NB4 (cell line): ENCODE results near the gene C14orf119.

Source experiments
- MYC ChIP-seq: IDR thresholded peaks from 2 replicates; pipeline ENCODE4 v1.6.1; 2011; ENCODE audit warnings: low read depth, low read length
- POLR2A ChIP-seq: IDR thresholded peaks from 2 replicates; pipeline ENCODE4 v1.6.1; 2011; ENCODE audit warnings: mild to moderate bottlenecking; ENCODE audit not compliant: insufficient read length; ENCODE audit errors: extremely low read depth
- TF ChIP-seq, protein P1 (sequence below): IDR thresholded peaks from one replicate; pipeline ENCODE4 v1.5.1; 2012; ENCODE audit warnings: low read depth, low read length

DNA sequence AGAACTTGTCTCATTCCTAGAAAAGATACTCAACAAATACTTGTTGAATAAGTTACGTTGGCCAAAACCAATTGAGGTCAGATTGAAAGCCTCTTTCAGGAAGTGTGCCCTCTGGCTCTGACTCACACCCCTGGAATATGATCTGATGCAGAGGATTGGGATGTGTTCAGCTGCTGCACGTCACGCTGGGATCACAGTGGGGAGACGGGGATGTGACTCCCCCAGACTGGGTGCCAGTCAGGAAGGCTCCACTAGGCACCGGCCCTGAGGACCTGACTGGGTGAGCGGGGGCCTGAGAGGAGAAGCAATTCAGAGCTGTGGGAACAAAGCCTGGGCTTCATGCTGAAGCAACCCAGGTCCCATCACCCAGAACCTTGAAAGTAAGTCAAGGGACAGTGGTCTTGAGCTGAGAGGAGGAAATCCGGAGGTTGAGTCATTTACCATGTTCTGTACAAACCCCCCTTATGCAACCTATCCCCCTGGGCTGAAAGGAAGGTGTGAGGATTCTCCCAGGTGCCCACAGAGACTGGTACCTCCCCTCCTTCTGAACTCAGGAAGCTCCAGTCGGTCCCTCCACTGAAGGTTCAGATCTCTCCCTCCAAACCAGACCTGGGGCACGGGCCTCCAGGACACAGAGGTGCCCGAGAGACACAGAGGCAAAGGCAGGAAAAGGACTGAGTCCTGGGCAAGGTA lies 19.9 kb downstream of the C14orf119 start:
- TF ChIP-seq, protein P1, sequence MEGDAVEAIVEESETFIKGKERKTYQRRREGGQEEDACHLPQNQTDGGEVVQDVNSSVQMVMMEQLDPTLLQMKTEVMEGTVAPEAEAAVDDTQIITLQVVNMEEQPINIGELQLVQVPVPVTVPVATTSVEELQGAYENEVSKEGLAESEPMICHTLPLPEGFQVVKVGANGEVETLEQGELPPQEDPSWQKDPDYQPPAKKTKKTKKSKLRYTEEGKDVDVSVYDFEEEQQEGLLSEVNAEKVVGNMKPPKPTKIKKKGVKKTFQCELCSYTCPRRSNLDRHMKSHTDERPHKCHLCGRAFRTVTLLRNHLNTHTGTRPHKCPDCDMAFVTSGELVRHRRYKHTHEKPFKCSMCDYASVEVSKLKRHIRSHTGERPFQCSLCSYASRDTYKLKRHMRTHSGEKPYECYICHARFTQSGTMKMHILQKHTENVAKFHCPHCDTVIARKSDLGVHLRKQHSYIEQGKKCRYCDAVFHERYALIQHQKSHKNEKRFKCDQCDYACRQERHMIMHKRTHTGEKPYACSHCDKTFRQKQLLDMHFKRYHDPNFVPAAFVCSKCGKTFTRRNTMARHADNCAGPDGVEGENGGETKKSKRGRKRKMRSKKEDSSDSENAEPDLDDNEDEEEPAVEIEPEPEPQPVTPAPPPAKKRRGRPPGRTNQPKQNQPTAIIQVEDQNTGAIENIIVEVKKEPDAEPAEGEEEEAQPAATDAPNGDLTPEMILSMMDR = no peak
- no peak for TF ChIP-seq POLR2A
- peak; percentile 31; the same call in 1 of the 2 replicates for TF ChIP-seq MYC
